ENCODE measurements around the gene CCDC85C. TPM values are rescaled to one million over a fixed set of nuclear protein-coding genes. Genes with fewer than 3 reads are reported as not detected.

Gene CCDC85C
- total RNA-seq, 1 experiment from 2014 or later, result 42.3 TPM

- ATAC-seq (no peak), DNase-seq (ENCODE audit: low read depth, low spot score) (no peak)
- intact Hi-C loops (cut with micrococcal nuclease), result no loop called here
- ChIA-PET POLR2A (no interaction called here), RAD21 (ENCODE audit: low non-redundant PET in 1 of 2, low total read pairs in 2 of 2, uncharacterized antibody in 2 of 2, unreplicated experiment in 2 of 2) (no interaction called here), CTCF (no interaction called here)
- Histone ChIP-seq H3K79me2 (ENCODE audit: insufficient read depth, low read length) (no peaks in the 10 kb centered on the region), H4K20me1 (ENCODE audit: insufficient read depth) (no peaks in the 10 kb centered on the region), H3K4me3 (replicated peaks in 1 of 2; ENCODE audit: low read depth in 1 of 2, low read length in 2 of 2) (no peak overlapping the region), H3K27me3 (ENCODE audit: insufficient read depth, low read length) (no peaks in the 10 kb centered on the region), H3K4me1 (ENCODE audit: control insufficient read depth in 1 of 2, insufficient read depth in 2 of 2, low read length in 2 of 2) (no peaks in the 10 kb centered on the region), H3K9ac (ENCODE audit: low read length) (no peak overlapping the region), H3K9me3 (ENCODE audit: control insufficient read depth in 1 of 2, insufficient read depth in 1 of 2, low read depth in 1 of 2, low read length in 2 of 2) (no peaks in the 10 kb centered on the region), H3K27ac (ENCODE audit: low read depth, low read length) (no peak overlapping the region), H3K4me2 (ENCODE audit: low read length) (no peak overlapping the region), H3K9me2 (ENCODE audit: insufficient read depth) (no peaks in the 10 kb centered on the region), H3K36me3 (ENCODE audit: control insufficient read depth in 1 of 2, insufficient read depth in 2 of 2, low read length in 2 of 2) (peaks cover 37 to 69% of the 10 kb centered on the region in 2 experiments), H2AFZ (ENCODE audit: low read depth, low read length, poor library complexity, severe bottlenecking) (no peak overlapping the region)
- TF ChIP-seq TCF7L2 (IDR thresholded peaks at IDR 0.05; ENCODE audit: borderline replicate concordance, extremely low read depth, insufficient read depth, insufficient read length) (no peak), RAD21 (IDR thresholded peaks at IDR 0.05; ENCODE audit: low read depth) (no peak), SP1 (IDR thresholded peaks at IDR 0.05; ENCODE audit: low read depth) (no peak), EZH2phosphoT487 (IDR thresholded peaks at IDR 0.05; ENCODE audit: borderline replicate concordance) (no peak), JUND (IDR thresholded peaks at IDR 0.05) (no peak), ZFX (IDR thresholded peaks at IDR 0.05) (no peak), REST (IDR thresholded peaks at IDR 0.05; ENCODE audit: low read depth) (no peak), ZNF274 (IDR thresholded peaks at IDR 0.05; ENCODE audit: low read depth, low read length) (no peak), YY1 (IDR thresholded peaks at IDR 0.05; ENCODE audit: extremely low read depth, insufficient replicate concordance, low read depth, low read length) (no peak), POLR2AphosphoS5 (IDR thresholded peaks at IDR 0.05; ENCODE audit: low read depth, low read length) (no peak), ZBTB33 (IDR thresholded peaks at IDR 0.05; ENCODE audit: extremely low read depth, insufficient replicate concordance, low read length) (no peak), FOSL1 (IDR thresholded peaks at IDR 0.05; ENCODE audit: low read depth) (no peak), EZH2 (IDR thresholded peaks at IDR 0.05) (no peak), POLR2A (IDR thresholded peaks at IDR 0.05; ENCODE audit: borderline replicate concordance, extremely low read depth, insufficient read depth, insufficient read length) (no peak), CTCF (IDR thresholded peaks at IDR 0.05 in 2 of 3, conservative IDR thresholded peaks at IDR 0.05 in 1 of 3; ENCODE audit: borderline replicate concordance in 1 of 3, insufficient read depth in 1 of 3, low read depth in 2 of 3, low read length in 2 of 3) (no peak)
- TSS peak; percentile 12 for BruUV-seq (replicated peaks)
Observed at GRCh38 chr14:99505089-99505488, 98.9 kb downstream of the CCDC85C start.

Measured in HCT116 (cell line).